Measurements from ENCODE around the gene TBCK.

DNA sequence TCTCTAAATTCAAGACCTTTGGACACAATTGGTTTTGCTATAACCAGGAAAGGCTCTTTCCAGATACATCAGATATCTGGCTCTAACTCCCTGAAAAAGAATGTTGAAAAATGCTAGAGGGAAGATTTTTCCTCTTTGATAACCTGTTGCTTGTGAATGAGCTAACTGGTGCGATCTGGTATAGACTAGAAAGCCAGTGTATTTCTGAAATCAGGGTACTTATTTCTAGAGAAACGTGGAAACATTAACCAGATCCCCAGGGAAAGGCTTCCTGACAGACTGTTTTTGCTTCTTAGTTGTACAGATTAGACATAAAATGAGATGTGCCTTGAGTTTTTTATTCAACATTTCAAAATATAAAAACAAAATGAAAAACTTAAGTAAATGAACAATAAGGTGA is 313.0 kb downstream of the TBCK start:
- TF ChIP-seq, protein P1, sequence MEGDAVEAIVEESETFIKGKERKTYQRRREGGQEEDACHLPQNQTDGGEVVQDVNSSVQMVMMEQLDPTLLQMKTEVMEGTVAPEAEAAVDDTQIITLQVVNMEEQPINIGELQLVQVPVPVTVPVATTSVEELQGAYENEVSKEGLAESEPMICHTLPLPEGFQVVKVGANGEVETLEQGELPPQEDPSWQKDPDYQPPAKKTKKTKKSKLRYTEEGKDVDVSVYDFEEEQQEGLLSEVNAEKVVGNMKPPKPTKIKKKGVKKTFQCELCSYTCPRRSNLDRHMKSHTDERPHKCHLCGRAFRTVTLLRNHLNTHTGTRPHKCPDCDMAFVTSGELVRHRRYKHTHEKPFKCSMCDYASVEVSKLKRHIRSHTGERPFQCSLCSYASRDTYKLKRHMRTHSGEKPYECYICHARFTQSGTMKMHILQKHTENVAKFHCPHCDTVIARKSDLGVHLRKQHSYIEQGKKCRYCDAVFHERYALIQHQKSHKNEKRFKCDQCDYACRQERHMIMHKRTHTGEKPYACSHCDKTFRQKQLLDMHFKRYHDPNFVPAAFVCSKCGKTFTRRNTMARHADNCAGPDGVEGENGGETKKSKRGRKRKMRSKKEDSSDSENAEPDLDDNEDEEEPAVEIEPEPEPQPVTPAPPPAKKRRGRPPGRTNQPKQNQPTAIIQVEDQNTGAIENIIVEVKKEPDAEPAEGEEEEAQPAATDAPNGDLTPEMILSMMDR (IDR thresholded peaks at IDR 0.05; ENCODE audit: extremely low read depth in 1 of 2, insufficient read depth in 1 of 2, low read depth in 1 of 2, low read length in 2 of 2) = no peak
- TF ChIP-seq POLR2AphosphoS5 (IDR thresholded peaks at IDR 0.05; ENCODE audit: insufficient read depth, low read depth, low read length) = no peak
- TF ChIP-seq EZH2 (IDR thresholded peaks at IDR 0.05; ENCODE audit: borderline replicate concordance, low read depth, low read length, severe bottlenecking) = no peak
- TF ChIP-seq, protein P2, sequence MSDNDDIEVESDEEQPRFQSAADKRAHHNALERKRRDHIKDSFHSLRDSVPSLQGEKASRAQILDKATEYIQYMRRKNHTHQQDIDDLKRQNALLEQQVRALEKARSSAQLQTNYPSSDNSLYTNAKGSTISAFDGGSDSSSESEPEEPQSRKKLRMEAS (IDR thresholded peaks at IDR 0.05; ENCODE audit: insufficient read depth, insufficient read length) = no peak
